PC-3 (cell line): ENCODE measurements around the gene KRT82. TPM values are rescaled to one million over a fixed set of nuclear protein-coding genes. Genes with fewer than 3 reads are reported as not detected.

Source experiments
- ATAC-seq: fragments of 200-7000 bp; cut with Tn5 transposase; 2 replicates; pipeline ENCODE4 v1.9.1; 2020; ENCODE audit warnings: mild to moderate bottlenecking, moderate library complexity
- BruUV-seq: library from RNA; stranded (reverse); fragments of 400-500 nt; replicated peaks from 2 replicates; lab custom pipeline; 2021; lab: Mats Ljungman, UMichigan
- CTCF ChIA-PET: fragments of 300-600 bp; sonication (Branson Sonifier 250); formaldehyde crosslinking; loops from one replicate; lab custom pipeline; 2022; ENCODE audit warnings: antibody characterized with exemption; lab: Charles Lee
- POLR2A ChIA-PET: fragments of 300-600 bp; sonication (Branson Sonifier 250); formaldehyde crosslinking; loops from one replicate; lab custom pipeline; 2022; ENCODE audit warnings: antibody characterized with exemption; ENCODE audit not compliant: unreplicated experiment; lab: Charles Lee
- DNase-seq: peaks from one replicate; pipeline ENCODE4 v3.0.0-alpha.2; 2015
- H2AFZ ChIP-seq: fragments of 300-600 bp; sonication (generic); 2 replicates; pipeline ENCODE4 v1.6.0; 2016; ENCODE audit warnings: antibody characterized with exemption, low read length
- H3F3A ChIP-seq: fragments of 300-600 bp; sonication (generic); one replicate; pipeline ENCODE4 v1.6.0; 2017; ENCODE audit warnings: antibody characterized with exemption, low read length, control low read depth, mild to moderate bottlenecking; ENCODE audit not compliant: unreplicated experiment
- H3K27ac ChIP-seq: fragments of 300-600 bp; sonication (generic); 2 replicates; pipeline ENCODE4 v1.5.1; 2016; ENCODE audit warnings: mild to moderate bottlenecking, low read length
- H3K27me3 ChIP-seq: fragments of 300-600 bp; sonication (generic); 2 replicates; pipeline ENCODE4 v1.6.1; 2016; ENCODE audit warnings: low read length, mixed read lengths
- H3K36me3 ChIP-seq: fragments of 300-600 bp; sonication (generic); 2 replicates; pipeline ENCODE4 v1.6.1; 2016; ENCODE audit warnings: low read depth, mixed run types, low read length, mixed read lengths
- H3K4me1 ChIP-seq: fragments of 300-600 bp; sonication (generic); 2 replicates; pipeline ENCODE4 v1.5.1; 2016; ENCODE audit warnings: low read length; ENCODE audit not compliant: insufficient read depth
- H3K4me2 ChIP-seq: fragments of 300-600 bp; sonication (generic); 2 replicates; pipeline ENCODE4 v1.6.0; 2016; ENCODE audit warnings: low read length
- H3K4me3 ChIP-seq: fragments of 300-600 bp; sonication (generic); 2 replicates; pipeline ENCODE4 v1.5.1; 2016; ENCODE audit warnings: mild to moderate bottlenecking, low read length, mixed read lengths
- H3K79me2 ChIP-seq: fragments of 300-600 bp; sonication (generic); 2 replicates; pipeline ENCODE4 v1.6.1; 2017; ENCODE audit warnings: low read length, mixed read lengths
- H3K9ac ChIP-seq: fragments of 300-600 bp; sonication (generic); 2 replicates; pipeline ENCODE4 v1.6.0; 2016; ENCODE audit warnings: mild to moderate bottlenecking, low read length
- H3K9me2 ChIP-seq: fragments of 300-600 bp; sonication (generic); replicated peaks from 2 replicates; pipeline ENCODE4 v1.6.1; 2016; ENCODE audit warnings: mixed run types, low read length, mixed read lengths
- H3K9me3 ChIP-seq: fragments of 300-600 bp; sonication (generic); 2 replicates; pipeline ENCODE4 v1.6.1; 2016; ENCODE audit warnings: low read length, mixed read lengths
- H4K20me1 ChIP-seq: fragments of 300-600 bp; sonication (generic); 2 replicates; pipeline ENCODE4 v1.6.1; 2016; ENCODE audit warnings: low read length, mixed read lengths
- EZH2 ChIP-seq: fragments of 300-600 bp; sonication (generic); IDR thresholded peaks from one replicate; pipeline ENCODE4 v1.6.1; 2017; ENCODE audit warnings: antibody characterized with exemption, mild to moderate bottlenecking, low read length; ENCODE audit not compliant: unreplicated experiment
- EZH2phosphoT487 ChIP-seq: fragments of 300-600 bp; sonication (generic); IDR thresholded peaks from 2 replicates; pipeline ENCODE4 v1.6.1; 2018; ENCODE audit warnings: mild to moderate bottlenecking, antibody characterized with exemption, low read length, borderline replicate concordance
- intact Hi-C: fragments of 100-400 bp; cut with micrococcal nuclease; formaldehyde crosslinking; loops from 2 replicates; pipeline ENCODE4 v1.9.0; 2023
- total RNA-seq: library from RNA; depleted of rRNA; stranded (reverse); fragments of >200 nt; gene quantifications from 2 replicates; pipeline ENCODE4 v1.2.3, GENCODE V29; 2014
- TF ChIP-seq, protein P1 (sequence below): fragments of 300-600 bp; sonication (generic); conservative IDR thresholded peaks from 2 replicates; pipeline ENCODE4 v1.5.1; 2017; ENCODE audit warnings: antibody characterized with exemption, low read depth, mild to moderate bottlenecking, low read length

Gene KRT82
- total RNA-seq, 1 experiment from 2014 or later, result 0.29 TPM

- ATAC-seq, result peak; percentile 70
- H3K4me2 ChIP-seq, result no peak overlapping the region
These were observed 15.2 kb downstream of the KRT82 start for GRCh38 chr12:52390739-52391617.

DNA sequence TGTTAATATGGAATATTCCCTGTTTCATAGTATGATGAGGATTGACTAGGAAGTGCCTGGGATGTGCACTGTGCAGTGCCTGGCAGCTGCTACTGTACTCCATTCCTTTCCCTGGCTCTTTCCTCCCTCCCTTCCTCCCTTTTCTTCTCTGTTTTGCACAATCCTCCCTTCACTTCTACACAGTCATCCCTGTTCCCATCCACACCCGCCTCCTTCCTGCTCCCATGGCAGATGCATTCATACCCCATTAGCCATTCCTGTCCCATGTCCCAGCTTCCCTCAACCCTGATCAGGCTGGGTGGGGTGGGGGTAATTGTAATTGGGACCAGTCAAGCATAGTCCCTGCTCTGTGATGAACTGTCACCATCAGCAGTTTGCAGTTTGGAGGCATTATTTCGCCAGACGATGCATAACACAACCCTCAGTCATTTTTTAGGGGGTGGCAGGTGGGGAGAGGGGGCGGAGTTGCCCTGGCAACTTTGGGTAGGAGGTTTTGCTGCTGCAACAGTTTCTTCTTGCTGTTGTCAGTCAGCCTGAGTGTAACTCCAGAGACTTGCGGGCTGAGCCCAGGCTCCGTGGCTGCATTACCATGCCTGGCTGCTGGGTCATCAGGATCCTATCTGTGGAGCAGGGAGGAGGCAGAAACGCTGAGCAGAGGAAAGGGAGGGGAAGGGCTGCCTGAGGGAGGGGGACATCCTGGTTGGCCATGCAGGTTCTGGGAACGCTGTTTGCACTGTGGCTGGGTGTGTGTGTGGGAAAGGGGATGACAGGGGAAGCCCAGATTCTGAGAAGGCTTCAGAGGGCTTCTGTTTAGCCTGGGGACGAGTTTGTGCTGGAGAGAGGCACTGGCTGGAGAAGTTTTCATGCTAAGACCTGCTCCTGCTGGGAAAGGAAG is 16.6 kb downstream of the KRT82 start:
- H3K27ac ChIP-seq, result no peak overlapping the region
- BruUV-seq, result no TSS peak
- intact Hi-C loops, result loop anchor here (5.0 to 10.0 kb wide), 2 partner anchors 65 to 493 kb away; partner anchors contain the start of gene KRT6B
- H3K79me2 ChIP-seq, result no peaks in the 10 kb centered on the region
- H3K9me2 ChIP-seq, result no peaks in the 10 kb centered on the region
- ChIA-PET POLR2A (no interaction called here), CTCF (no interaction called here)
- H3K27me3 ChIP-seq, result no peaks in the 10 kb centered on the region
- H2AFZ ChIP-seq, result no peak overlapping the region; the same call in 1 of the 2 replicates
- H3K36me3 ChIP-seq, result no peaks in the 10 kb centered on the region
- no peak overlapping the region for H3K4me3 ChIP-seq
- 0 out of 2 replicates have a peak overlapping the region, but pooled peaks have one; percentile 4 for H3K4me2 ChIP-seq
- H3F3A ChIP-seq, result no peaks in the 10 kb centered on the region
- peak; percentile 19 for DNase-seq
- peak; percentile 21; the same call in 1 of the 2 replicates for ATAC-seq
- H3K4me1 ChIP-seq, result no peaks in the 10 kb centered on the region
- TF ChIP-seq, protein P1, sequence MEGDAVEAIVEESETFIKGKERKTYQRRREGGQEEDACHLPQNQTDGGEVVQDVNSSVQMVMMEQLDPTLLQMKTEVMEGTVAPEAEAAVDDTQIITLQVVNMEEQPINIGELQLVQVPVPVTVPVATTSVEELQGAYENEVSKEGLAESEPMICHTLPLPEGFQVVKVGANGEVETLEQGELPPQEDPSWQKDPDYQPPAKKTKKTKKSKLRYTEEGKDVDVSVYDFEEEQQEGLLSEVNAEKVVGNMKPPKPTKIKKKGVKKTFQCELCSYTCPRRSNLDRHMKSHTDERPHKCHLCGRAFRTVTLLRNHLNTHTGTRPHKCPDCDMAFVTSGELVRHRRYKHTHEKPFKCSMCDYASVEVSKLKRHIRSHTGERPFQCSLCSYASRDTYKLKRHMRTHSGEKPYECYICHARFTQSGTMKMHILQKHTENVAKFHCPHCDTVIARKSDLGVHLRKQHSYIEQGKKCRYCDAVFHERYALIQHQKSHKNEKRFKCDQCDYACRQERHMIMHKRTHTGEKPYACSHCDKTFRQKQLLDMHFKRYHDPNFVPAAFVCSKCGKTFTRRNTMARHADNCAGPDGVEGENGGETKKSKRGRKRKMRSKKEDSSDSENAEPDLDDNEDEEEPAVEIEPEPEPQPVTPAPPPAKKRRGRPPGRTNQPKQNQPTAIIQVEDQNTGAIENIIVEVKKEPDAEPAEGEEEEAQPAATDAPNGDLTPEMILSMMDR, result no peak
- TF ChIP-seq EZH2phosphoT487 (no peak), EZH2 (no peak)
- H3K9ac ChIP-seq, result no peak overlapping the region
- H3K9me3 ChIP-seq, result no peaks in the 10 kb centered on the region
- no peaks in the 10 kb centered on the region for H4K20me1 ChIP-seq

More at GRCh38 chr12:52390739-52391617, 15.2 kb downstream of the KRT82 start:
- no peaks in the 10 kb centered on the region for H3K79me2 ChIP-seq
- peak; percentile 62 for DNase-seq
- intact Hi-C loops, result loop anchor here (1.0 to 10.0 kb wide), 3 partner anchors 64 to 491 kb away; partner anchors contain the start of gene KRT6B
- H3K4me1 ChIP-seq, result 0 out of 2 replicates have a peak, but pooled peaks cover 1% of the 10 kb centered on the region
- H3K9ac ChIP-seq, result no peak overlapping the region
- no peaks in the 10 kb centered on the region for H4K20me1 ChIP-seq
- no peaks in the 10 kb centered on the region for H3K27me3 ChIP-seq
- no peaks in the 10 kb centered on the region for H3K36me3 ChIP-seq
- H3F3A ChIP-seq, result no peaks in the 10 kb centered on the region
- BruUV-seq, result no TSS peak
- H3K9me2 ChIP-seq, result no peaks in the 10 kb centered on the region
- no peaks in the 10 kb centered on the region for H3K9me3 ChIP-seq
- TF ChIP-seq, protein P1, result peak; percentile 92
- no peak for TF ChIP-seq EZH2phosphoT487
- no peak for TF ChIP-seq EZH2
- no peak overlapping the region for H2AFZ ChIP-seq
- ChIA-PET POLR2A (no interaction called here), CTCF (no interaction called here)
- H3K4me3 ChIP-seq, result no peak overlapping the region
- no peak overlapping the region for H3K27ac ChIP-seq
